Mesenteric fat pad (tissue), 1 donor: ENCODE results near the gene FBXW11. TPM values are rescaled to one million over a fixed set of nuclear protein-coding genes. Genes with fewer than 3 reads are reported as not detected.

Source experiments
- total RNA-seq: library from RNA; stranded (reverse); fragmentation: NEBNext Ultra II Directional; extraction: Animal tissue kit (Norgen Biotek cat#: 25700); gene quantifications from one replicate; pipeline ENCODE4 v1.2.1, GENCODE V29; 2021
- donor health status: DM: yes; HTN: yes; CAD: no.

Gene FBXW11
- total RNA-seq, 1 donor from 2014 or later = 43.9 TPM

Other genes starting within 250 kb of the FBXW11 start
- gene SMIM23, start 220.8 kb downstream of the FBXW11 start, total RNA-seq = not detected
- 82.2 TPM for gene STK10, start 181.6 kb upstream of the FBXW11 start, total RNA-seq
- gene EFCAB9, start 187.5 kb upstream of the FBXW11 start, total RNA-seq = not detected